ENCODE measurements around the gene PRSS35.
"Not testable (repeated sequence)": the region's sequence is repeated elsewhere in the genome, so short reads cannot be mapped to it uniquely, and the experiment has no call there.

PRSS35 gene

GRCh38 chr6:83518816-83519480, 6.6 kb downstream of the PRSS35 start:
- no peak overlapping the region for H3K27ac ChIP-seq
- TF ChIP-seq ZFX (IDR thresholded peaks at IDR 0.05) (no peak), CTCF (conservative IDR thresholded peaks at IDR 0.05) (peak; percentile 35)

GRCh38 chr6:83536034-83536646, 23.8 kb downstream of the PRSS35 start:
- peak; percentile 91 for TF ChIP-seq CTCF (conservative IDR thresholded peaks at IDR 0.05)
- TF ChIP-seq ZFX (IDR thresholded peaks at IDR 0.05) = no peak
- H3K27ac ChIP-seq = no peak overlapping the region

GRCh38 chr6:83536647-83537589, 24.6 kb downstream of the PRSS35 start:
- no peak overlapping the region for H3K27ac ChIP-seq
- TF ChIP-seq ZFX (IDR thresholded peaks at IDR 0.05) = no peak
- TF ChIP-seq CTCF (conservative IDR thresholded peaks at IDR 0.05) = no peak

- TF ChIP-seq ZFX (IDR thresholded peaks at IDR 0.05) = no peak
- no peak for TF ChIP-seq CTCF (conservative IDR thresholded peaks at IDR 0.05)
- H3K27ac ChIP-seq = no peak overlapping the region
These were observed 27.3 kb downstream of the PRSS35 start for GRCh38 chr6:83539678-83540077.

GRCh38 chr6:83546636-83547035, 34.3 kb downstream of the PRSS35 start:
- no peak overlapping the region for H3K27ac ChIP-seq
- TF ChIP-seq ZFX (IDR thresholded peaks at IDR 0.05) = no peak
- no peak for TF ChIP-seq CTCF (conservative IDR thresholded peaks at IDR 0.05)

GRCh38 chr6:83550482-83550881, 38.1 kb downstream of the PRSS35 start:
- H3K27ac ChIP-seq = not testable (repeated sequence)

- H3K27ac ChIP-seq = not testable (repeated sequence)
These were observed 39.4 kb downstream of the PRSS35 start for GRCh38 chr6:83551748-83552147.

- H3K27ac ChIP-seq = no peak overlapping the region
- TF ChIP-seq ZFX (IDR thresholded peaks at IDR 0.05) (no peak), CTCF (conservative IDR thresholded peaks at IDR 0.05) (no peak)
These were observed 44.5 kb downstream of the PRSS35 start for GRCh38 chr6:83556871-83557270.

Data from C4-2B (cell line).